HG03108 (cell line): Measurements from ENCODE around the gene ITGAD.

Source experiments
- ATAC-seq: cut with Tn5 transposase; IDR thresholded peaks from one replicate; pipeline ENCODE4 v1.9.1; 2021; ENCODE audit warnings: moderate library complexity; ENCODE audit not compliant: unreplicated experiment

ITGAD gene

GRCh38 chr16:31474173-31474714 is 81.1 kb downstream of the ITGAD start:
- no peak for ATAC-seq

GRCh38 chr16:31474773-31475738 is 81.9 kb downstream of the ITGAD start:
- no peak for ATAC-seq

GRCh38 chr16:31475946-31476302 is 82.8 kb downstream of the ITGAD start:
- ATAC-seq = no peak
